GM18526 (cell line): ENCODE data around the gene CIART.
A peak's percentile ranks its signal among the peaks of the same experiment; 100 is the strongest.

Experiments used
- POLR2A ChIP-seq: IDR thresholded peaks from 3 replicates; pipeline ENCODE4 v1.6.1; 2011; ENCODE audit not compliant: insufficient read length; ENCODE audit errors: extremely low read depth

Gene CIART

GRCh38 chr1:150281221-150281757 lies 1.1 kb upstream of the CIART start:
- TF ChIP-seq POLR2A, result no peak

- no peak for TF ChIP-seq POLR2A
Observed at GRCh38 chr1:150282558-150282958, 204 bp downstream of the CIART start.

GRCh38 chr1:150283260-150283659 lies 906 bp downstream of the CIART start:
- no peak for TF ChIP-seq POLR2A

- TF ChIP-seq POLR2A, result no peak
Observed at GRCh38 chr1:150288382-150288781, 6.0 kb downstream of the CIART start.

GRCh38 chr1:150288822-150289221 lies 6.5 kb downstream of the CIART start:
- no peak for TF ChIP-seq POLR2A

- TF ChIP-seq POLR2A, result peak; percentile 94
Observed at GRCh38 chr1:150293433-150294253, 11.3 kb downstream of the CIART start, which contains the start of gene MRPS21. MRPS21 (plus strand) TSS chr1:150293861; CDS start chr1:150294367, 506 bp downstream.

- no peak for TF ChIP-seq POLR2A
Observed at GRCh38 chr1:150295476-150295875, 13.1 kb downstream of the CIART start.

- TF ChIP-seq POLR2A, result no peak
Observed at GRCh38 chr1:150299716-150300115, 17.4 kb downstream of the CIART start.

GRCh38 chr1:150302338-150302737 lies 20.0 kb downstream of the CIART start:
- no peak for TF ChIP-seq POLR2A

GRCh38 chr1:150302902-150303301 lies 20.5 kb downstream of the CIART start:
- TF ChIP-seq POLR2A, result no peak

GRCh38 chr1:150309758-150310508 lies 27.6 kb downstream of the CIART start:
- no peak for TF ChIP-seq POLR2A

GRCh38 chr1:150311762-150312161 lies 29.4 kb downstream of the CIART start:
- TF ChIP-seq POLR2A, result no peak

GRCh38 chr1:150320667-150320978 lies 38.3 kb downstream of the CIART start:
- no peak for TF ChIP-seq POLR2A

- no peak for TF ChIP-seq POLR2A
Observed at GRCh38 chr1:150321826-150322166, 39.4 kb downstream of the CIART start.

- TF ChIP-seq POLR2A, result no peak
Observed at GRCh38 chr1:150322310-150322709, 40.0 kb downstream of the CIART start.

GRCh38 chr1:150332651-150333290 lies 50.4 kb downstream of the CIART start:
- TF ChIP-seq POLR2A, result no peak
